Vagina (tissue), 2 donors: ENCODE data around the gene CFAP221.

Experiments used
- CTCF ChIP-seq, 3 experiments: fragments of 450-650 bp in 2 of 3; fragments of 200-600 bp in 1 of 3; sonication (generic) in 1 of 3; IDR thresholded peaks; one replicate each; pipeline ENCODE4 v1.5.1; 2017 to 2019; ENCODE audit warnings: antibody characterized with exemption in 3 of 3, mild to moderate bottlenecking in 2 of 3, moderate library complexity in 2 of 3
- POLR2AphosphoS5 ChIP-seq, 2 donors: sonication (generic); formaldehyde crosslinking; IDR thresholded peaks; one replicate each; pipeline ENCODE4 v1.9.0; 2017; ENCODE audit warnings: antibody characterized with exemption in 2 of 2, mild to moderate bottlenecking in 2 of 2, low read depth in 1 of 2; ENCODE audit not compliant: insufficient read depth in 1 of 2

GRCh38 chr2:119596638-119597037 lies 52.4 kb downstream of the CFAP221 start:
- TF ChIP-seq CTCF (IDR thresholded peaks at IDR 0.05) (no peak), POLR2AphosphoS5 (IDR thresholded peaks at IDR 0.05; ENCODE audit: insufficient read depth in 1 of 2, low read depth in 1 of 2) (no peak)
